Forelimb muscle (tissue), 1 donor: ENCODE data around the gene TTC34. TPM values are rescaled to one million over a fixed set of nuclear protein-coding genes. Genes with fewer than 3 reads are reported as not detected.
"Not testable (repeated sequence)": the region's sequence is repeated elsewhere in the genome, so short reads cannot be mapped to it uniquely, and the experiment has no call there.

Source experiments
- DNase-seq: peaks from one replicate; pipeline ENCODE4 v3.0.0-alpha.2; 2013; ENCODE audit warnings: low read depth
- polyA plus RNA-seq: library from polyadenylated mRNA; unstranded; fragments of 120-200 nt; gene quantifications from one replicate; pipeline ENCODE4 v1.2.1, GENCODE V29; 2013; ENCODE audit not compliant: insufficient read length

The TTC34 gene
- polyA plus RNA-seq, 1 donor = 0.32 TPM

GRCh38 chr1:2629627-2630497, 171.6 kb downstream of the TTC34 start:
- no peak for DNase-seq

GRCh38 chr1:2628933-2629626, 172.4 kb downstream of the TTC34 start:
- DNase-seq = no peak

GRCh38 chr1:2628191-2628932, 173.1 kb downstream of the TTC34 start:
- no peak for DNase-seq

DNA sequence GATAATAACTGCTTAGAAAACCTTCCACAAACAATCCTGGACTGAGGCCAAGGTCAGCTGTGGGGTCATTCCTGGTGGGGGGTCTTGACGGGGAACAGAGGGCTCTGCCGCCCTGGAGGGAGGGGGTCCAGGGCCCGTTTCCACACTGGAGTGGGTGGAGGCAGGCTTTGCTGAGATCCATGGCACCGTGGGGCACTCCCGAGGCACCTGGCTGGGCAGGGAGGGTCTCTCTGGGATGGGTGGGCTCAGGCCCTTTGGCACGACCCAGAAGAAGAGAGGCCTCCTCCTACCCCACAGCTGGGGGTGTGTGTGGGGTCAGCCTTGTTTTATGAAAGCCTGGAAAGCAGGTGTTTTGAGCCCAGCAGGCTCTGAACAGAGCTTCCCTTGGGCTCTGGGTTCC, 173.7 kb downstream of the TTC34 start:
- no peak for DNase-seq

- not testable (repeated sequence) for DNase-seq
These were observed 175.7 kb downstream of the TTC34 start for GRCh38 chr1:2625748-2626147.

DNA sequence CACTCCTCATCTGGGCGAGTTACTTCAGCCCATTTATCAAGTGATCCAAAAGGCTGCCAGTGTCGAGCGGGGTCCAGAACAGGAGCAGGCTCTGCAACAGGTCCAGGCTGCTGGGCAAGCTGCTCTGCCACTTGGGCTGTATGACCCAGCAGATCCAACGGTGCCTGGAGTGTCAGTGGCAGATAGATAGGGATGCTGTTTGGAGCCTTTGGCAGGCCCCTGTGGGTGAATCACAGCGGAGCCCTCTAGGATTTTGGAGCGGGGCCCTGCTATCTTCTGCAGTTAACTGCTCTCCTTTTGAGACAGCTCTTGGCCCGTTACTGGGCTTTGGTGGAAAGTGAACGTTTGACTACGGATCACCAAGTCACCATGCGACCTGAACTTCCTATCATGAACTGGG, 176.2 kb downstream of the TTC34 start:
- no peak for DNase-seq

- no peak for DNase-seq
These were observed 176.7 kb downstream of the TTC34 start for GRCh38 chr1:2624735-2625300.

DNA sequence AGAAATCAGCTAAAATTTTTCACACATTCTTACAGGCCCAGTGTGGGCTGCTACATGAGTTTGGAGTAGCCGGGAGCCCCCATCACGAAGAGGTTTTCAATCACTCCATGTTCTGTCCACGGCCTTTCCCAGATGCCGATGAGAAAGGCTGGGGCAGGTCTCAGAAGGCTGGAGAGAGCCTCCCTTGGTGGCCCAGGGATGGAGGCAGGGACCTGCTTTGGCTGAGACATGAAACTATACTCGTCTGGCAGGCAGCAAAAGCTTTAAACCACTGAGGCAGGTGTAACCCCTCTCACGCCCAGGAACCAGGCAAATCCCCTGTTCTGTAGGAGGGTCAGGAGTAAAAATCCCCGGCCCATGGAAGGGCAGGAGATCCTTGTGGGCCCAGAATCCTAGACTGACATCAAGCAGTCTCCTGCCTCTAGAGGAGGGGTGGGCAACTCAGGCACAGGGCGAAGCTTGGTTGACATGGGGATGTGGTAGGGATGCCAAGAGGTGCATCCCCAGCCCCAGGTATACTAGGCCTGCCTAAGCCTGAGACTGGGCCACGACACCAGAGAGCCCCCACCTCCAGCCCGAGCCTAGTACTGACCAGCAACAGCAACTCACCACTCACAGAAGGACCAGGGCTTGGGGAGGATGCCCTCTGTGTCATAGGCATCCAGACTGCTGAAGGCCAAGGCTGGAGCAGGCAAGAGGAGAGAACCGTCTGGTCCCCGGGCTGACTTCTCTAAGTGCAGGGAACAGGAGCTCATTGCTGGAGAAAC, 177.7 kb downstream of the TTC34 start:
- no peak for DNase-seq

GRCh38 chr1:2617971-2618470, 183.5 kb downstream of the TTC34 start:
- no peak for DNase-seq

DNA sequence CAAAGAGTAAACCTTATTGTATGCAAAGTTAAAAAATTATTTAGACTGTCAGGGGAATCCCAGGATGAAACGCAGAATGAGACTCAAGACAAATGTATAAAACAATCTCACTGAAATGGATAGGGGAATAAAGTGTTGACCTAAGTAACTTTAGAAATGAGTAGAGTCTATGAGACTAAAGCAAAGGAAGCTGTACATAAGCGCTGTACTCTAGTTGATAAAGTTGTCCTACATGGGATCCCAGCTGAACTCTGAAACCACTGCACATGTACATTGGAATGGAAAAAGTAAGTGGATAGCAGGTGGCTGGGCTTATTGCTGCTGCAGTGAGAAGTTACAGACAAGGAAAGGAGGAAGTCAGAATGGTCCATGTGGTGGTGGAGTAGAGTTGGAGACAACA, 187.3 kb downstream of the TTC34 start:
- DNase-seq = no peak

DNA sequence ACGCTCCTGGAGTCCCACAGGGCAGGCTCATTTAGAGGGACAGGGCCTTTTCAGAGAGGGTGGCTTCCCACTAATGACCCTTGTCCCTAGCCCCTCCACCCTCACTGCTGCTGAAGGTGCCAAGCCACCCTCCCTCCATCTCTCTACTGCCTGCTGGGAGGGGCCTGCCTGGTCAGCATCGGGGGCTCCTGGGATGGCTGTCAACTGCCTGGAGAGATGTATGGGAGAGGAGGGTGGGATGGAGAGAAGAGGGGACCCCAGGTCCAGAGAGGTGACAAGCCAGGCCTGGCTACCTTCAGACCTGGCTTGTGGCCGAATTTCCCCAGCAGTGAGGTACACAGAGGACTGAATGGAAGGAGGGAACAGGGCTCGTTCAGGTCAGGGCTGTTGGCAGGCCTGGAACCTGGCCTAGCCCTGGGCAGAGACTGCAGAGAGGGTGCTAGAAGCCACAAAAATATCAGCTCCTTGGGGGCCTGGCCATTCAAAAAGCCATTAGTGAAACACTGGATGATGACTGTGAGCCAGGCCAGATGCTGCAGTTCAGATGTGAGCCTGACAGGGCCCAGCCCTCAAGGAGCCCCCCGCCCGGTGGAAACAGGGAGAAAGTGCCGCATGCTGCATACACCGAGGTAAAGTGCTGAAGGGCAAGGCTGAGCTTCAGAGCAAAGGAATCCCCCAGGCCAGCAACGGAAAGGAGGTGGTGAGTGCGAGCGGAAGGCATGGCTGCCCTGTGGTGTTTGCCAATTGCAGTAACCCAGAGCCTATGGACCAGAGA, 188.7 kb downstream of the TTC34 start:
- no peak for DNase-seq

- no peak for DNase-seq
These were observed 189.7 kb downstream of the TTC34 start for GRCh38 chr1:2611621-2612437.

DNA sequence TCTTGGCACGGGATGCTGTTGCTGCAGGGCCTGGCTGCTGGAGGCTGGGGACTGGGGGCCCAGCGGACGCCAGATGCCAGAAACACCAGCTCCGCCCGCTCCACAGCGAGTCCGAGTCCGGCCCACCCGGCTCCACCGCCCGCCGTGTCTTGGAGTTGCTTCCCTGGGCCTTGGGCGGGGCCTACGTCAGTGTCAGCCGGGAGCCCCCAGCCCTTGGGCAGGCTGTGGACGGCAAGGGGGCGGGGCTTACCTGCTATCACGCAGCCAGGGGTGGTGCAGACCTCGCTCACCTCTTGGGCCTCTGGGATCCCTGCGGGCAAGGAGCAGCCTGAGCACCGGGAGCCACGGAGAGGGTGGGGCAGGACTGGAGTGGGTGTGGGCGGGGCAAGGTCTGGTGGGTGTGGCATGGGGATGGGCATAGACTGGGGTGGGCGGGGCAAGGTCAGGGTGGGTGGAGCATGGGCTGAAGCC, 190.4 kb downstream of the TTC34 start:
- DNase-seq = no peak

DNA sequence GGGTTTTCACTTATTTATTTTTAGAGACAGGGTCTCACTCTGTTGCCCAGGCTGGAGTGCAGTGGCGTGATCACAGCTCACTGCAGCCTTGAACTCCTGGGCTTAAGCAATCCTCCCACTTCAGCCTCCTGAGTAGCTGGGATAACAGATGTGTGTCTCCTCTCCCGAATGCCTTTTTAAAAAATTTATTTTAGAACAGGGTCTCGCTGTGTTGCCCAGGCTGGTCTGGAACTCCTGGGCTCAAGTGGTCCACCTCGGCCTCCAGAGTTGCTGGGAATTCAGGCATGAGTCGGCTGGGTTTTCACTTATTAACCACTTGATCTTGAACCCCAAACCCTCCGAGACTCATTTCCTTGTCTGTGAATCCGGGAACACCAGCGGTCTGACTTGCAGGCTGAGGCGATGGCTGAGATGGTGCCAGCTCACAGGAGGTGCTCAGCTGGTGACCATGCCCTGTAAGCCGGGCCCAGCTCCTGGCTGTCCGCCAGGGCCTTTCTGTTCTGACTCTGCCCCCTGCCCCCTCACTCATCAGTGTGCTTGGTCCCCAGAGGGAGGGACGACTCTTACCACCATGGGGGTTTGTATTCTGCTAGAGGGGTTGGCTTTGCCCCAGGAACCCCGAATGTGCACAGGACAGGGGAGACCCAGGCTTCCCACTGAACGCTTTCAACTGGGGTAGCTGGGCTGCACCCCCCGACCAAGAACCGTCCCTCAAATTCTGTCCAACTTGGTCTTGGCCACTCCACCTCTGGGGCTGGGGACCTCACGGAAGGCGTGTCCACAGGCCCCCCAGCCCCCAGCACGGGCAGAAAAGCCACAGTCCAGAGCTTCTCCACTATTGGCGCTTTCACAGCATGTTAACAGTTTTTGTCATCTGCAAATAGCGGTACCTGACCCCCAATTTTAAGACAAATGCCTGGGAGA, 191.2 kb downstream of the TTC34 start:
- no peak for DNase-seq

- DNase-seq = no peak
These were observed 192.0 kb downstream of the TTC34 start for GRCh38 chr1:2609319-2610035.

GRCh38 chr1:2607641-2608091, 193.8 kb downstream of the TTC34 start:
- DNase-seq = peak; percentile 49

DNA sequence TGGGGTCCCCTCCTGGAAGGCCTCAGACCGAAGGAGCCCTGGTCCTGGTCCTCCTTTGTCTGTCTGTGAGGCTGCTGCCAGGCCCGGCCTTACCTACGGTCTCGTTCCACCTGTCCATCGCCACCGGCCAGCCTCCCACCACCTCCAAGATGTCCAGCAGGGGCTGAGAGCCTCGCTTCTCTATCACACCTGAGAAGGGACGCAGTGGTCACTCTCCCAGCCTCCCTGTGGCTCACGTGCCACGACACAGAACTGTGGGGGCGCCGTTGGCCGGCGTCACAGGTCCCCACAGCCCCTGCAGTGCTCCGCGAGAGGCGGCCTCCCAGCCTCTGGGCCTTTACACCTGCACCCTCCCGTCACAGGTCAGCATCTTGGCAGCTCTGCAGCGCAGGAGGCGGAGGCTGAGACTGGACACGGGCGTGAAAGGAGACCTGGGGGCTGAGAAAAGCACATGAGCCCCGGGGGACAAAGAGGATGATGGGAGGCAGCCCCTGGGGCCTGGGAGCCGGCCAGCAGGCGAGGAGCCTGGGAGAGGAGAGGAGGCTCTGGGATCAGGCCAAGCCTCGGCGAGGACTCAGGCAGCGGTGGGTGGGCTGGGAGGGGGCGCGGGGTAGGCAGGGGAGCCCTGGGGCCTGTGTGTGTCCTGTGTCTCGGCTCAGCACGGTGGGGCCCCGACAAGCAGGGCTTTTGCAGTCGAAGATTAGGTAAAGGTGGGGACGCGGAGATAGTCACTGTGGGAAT, 194.4 kb downstream of the TTC34 start:
- DNase-seq = no peak
